Measurements from ENCODE around the gene MAL.

Gene MAL

DNA sequence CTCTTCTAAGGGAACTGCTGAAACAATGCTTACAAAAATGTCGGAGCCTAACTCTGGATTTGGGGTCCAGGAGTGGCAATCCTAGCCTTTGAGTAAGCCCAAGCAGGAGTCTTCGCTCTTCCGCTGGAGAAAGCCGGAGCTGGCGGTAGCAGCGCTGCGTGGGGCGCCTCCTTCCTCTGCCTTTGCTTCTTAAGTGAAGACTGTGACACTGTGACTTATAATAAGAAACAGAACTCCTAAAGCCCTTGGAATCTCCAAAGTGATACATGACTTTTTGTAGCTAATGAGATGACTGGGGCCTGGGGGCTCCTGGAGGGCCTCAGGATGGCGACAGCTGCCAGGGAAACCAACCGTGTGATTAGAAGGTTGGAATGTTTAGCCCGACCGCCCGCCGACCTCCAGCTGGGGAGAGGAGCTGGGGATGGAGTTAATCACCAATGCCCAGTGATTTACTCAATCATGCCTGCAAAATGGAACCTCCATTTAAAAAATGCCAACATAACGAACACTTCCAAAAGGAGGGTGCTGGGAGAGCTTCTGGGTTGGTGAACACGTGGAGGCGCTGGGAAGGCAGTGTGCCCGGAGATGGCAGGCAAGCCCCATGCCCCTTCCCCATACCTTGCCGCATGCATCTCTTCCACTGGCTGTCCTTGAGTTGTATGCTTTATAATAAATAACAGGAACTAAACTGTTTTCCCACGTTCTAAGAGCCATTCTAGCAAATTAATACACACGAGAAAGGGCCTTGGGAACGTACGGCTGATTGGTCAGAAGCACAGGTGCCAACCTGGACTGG lies 29.0 kb upstream of the MAL start:
- no peak for DNase-seq (ENCODE audit: low spot score)

DNA sequence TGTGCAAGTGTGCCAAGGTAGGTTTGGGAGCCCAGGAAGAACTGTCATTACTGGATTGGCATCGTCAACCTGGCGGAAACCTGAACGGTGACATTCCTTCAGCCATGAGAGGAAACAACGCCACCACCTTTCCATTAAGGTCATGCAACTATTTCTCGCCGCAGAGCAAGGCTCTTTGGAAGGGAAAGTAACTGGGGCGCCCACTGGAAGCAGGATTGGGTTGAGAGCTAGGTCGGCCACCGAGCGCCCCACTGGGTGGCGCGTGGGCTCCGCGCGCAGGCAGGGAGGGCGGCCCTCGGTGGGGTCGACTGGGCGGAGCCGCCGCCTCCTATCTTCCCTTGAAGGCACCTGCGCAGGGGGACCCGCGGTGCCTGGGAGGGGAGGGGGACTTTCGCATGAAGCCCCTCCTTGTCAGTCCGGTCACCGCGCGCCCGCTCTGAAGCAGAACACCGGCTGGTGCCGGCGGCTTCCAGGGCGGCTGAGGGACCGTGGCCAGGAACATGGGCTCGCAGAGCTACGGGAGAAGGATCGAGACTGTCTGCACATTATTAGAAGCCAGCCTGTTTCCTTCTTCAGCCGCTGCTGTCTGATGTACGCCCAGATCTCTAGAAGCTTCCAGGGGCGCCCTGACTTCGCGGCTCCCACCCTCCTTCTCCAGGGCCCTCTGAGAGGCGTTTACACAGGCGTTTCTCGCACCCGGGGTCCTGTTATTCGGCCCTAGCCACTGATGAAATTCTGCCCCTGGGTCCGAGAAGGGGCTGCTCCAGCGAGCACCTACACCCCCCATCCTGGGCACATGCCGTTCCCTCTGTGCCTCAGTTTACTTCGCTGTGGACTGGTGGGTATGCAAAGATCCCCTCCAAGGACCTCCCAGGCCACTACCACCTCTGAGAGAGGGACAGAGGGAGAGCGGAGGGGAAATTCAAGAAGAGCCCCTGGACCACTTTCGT lies 27.3 kb upstream of the MAL start:
- DNase-seq (ENCODE audit: low spot score) = no peak

DNA sequence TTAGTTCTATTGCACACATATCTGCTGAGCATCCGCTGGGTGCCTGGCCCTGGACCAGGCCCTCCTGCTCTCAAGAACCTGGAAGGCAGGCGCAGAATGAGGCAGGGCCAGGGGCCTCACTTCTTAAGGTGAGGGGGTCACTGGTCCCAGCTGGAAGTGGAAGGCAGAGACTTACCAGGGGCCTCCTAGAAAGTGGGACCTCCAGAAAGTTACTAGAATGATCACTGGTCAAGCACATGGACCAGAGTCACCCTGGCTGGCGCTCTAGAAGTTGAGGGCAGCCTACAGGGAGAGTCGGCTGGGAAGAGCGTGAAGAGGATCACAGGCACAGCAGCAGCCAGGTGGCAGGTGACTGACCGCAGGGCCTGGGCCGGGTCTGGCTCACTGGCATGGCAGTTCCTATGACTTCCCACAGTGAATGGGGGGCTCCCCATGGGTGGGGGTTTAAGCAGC lies 26.1 kb upstream of the MAL start:
- DNase-seq (ENCODE audit: low spot score) = no peak

DNA sequence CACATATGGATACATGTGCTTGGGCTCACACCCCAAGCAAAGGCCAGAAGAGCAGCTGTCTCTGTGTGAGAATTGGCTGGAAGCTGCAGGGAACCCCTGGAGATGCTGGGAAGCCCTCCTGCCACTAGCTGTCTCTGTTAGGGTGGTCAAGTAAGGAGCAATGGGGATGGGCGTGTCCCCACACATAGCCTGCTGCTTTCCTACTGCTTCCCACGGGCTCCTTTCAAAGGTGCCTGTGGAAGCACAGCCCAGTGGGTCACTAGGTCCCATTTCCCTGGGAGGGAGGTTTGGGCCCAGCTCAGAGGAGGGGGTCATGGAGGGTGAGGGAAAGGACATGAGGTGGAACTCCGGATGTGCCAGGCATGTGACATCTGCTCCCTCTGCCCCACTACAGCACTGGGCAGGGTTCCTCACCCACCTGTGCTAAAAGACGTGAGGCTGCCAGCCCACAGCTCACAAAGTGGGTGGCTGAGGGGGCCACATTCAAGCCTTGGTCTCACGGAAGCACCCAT lies 24.4 kb upstream of the MAL start:
- no peak for DNase-seq (ENCODE audit: low spot score)

DNA sequence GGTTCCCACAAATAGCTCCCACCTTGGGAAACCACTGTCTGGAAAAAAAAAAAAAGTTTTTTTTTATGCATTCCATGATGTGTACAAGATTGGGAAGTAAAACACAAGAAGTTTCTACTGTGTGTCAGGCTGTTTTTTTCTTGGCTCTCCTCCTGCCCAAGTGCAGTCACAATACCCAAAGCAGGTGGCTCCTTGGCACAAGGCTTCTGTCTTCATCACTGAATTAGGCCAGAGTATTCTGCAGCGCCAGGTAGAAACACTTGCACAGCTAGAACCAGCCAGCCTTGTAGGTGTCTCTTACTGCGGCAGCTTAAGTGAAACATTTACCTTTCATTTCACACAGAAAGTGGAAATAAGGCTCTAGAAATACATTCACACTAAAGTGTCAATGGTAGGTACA lies 23.8 kb upstream of the MAL start:
- DNase-seq (ENCODE audit: low spot score) = no peak

DNA sequence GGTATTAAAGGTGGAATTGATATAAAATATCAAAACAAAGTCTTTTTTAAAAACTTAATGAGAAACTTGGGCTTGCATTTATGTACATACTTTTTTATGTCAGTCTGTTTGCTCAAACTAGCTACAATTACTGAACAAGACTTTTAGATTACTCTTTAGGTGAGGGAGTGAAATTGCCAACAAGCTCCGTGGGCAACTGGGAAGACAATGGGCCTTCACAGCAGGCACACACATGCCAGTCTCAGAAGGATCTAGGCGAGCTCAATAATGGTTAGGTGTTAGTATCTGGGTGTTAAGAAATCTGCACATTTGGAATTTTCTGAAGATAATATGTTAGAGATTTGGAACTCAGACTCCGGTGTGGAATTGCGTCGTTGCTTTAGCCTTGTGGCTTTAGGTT lies 23.0 kb upstream of the MAL start:
- no peak for DNase-seq (ENCODE audit: low spot score)

DNA sequence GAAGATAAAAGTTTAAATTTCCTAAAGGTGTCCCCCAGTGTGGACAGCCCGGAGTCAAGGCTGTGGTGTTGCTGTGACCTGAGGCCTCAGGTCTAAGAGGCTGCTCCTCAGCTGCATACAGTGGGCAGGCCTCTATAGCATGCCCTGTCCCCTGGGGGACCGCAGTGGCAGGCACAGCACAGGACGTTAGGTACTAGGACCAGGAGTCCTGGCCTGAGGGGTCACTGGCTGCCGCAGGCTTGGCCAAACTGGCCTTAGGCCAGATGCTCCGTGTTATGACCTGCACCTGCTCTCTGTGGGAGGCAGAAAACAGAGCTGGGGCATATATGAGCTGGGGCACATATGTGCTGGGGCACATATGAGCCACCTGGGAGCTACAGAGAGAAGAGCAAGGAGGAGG lies 21.2 kb upstream of the MAL start:
- DNase-seq (ENCODE audit: low spot score) = no peak

DNA sequence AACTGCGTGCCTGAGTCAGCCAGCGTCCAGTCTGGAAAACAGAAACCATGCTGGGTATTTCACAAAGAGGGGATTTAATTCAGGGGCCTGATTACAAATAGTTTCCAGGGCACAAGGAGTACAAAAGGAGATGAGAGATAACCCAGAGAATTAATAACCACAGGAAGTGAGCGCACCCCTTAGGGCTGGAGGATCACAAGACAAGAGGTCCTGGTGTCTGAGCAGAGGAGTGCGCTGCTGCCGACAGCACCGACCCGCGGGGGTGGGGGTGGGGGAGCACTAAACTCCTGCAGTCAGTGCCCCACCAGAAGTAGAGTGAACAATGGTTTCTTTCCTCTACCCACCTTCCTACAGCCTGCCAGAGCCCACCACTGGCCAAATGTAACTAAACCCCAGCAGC lies 20.8 kb upstream of the MAL start:
- DNase-seq (ENCODE audit: low spot score) = no peak

DNA sequence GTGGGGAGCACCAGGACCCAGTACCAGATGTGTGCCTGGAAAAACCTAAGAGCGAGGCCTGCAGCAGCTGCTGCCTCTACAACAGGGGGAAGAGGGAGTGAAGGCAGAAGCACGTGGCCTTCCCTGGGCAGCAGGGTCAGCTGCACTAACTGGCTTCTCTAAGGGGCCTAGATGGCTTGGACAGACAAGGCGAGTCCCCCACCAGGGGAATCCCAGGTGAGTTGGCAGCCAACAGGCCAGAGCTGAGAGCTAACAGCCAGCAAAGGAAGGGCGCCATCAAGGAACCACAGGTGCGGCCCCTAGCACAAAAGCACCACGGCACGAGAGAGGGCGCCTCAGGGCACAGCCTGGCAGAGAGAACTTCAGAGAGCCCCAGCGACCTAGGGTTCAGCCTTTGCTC lies 19.8 kb upstream of the MAL start:
- no peak for DNase-seq (ENCODE audit: low spot score)

DNA sequence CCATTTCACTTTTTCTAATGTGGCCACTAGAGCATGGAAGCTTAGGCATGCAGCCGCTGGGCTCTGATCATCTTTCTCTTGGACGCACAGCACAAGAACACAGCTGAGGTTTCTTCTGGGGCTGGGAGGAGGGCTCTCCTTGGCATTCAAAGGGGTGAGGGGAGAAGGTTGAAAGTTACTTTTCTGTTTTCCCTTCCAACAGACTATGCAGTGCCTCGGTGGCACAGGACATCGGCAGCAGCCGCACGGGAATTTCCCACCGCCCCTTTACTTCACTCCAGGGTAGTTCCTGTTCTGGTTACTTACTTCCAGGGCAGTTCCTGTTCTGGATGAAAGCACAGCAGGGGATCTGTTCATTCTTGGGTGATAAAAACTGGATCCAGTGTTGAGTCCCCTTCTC lies 18.9 kb upstream of the MAL start:
- DNase-seq (ENCODE audit: low spot score) = no peak

DNA sequence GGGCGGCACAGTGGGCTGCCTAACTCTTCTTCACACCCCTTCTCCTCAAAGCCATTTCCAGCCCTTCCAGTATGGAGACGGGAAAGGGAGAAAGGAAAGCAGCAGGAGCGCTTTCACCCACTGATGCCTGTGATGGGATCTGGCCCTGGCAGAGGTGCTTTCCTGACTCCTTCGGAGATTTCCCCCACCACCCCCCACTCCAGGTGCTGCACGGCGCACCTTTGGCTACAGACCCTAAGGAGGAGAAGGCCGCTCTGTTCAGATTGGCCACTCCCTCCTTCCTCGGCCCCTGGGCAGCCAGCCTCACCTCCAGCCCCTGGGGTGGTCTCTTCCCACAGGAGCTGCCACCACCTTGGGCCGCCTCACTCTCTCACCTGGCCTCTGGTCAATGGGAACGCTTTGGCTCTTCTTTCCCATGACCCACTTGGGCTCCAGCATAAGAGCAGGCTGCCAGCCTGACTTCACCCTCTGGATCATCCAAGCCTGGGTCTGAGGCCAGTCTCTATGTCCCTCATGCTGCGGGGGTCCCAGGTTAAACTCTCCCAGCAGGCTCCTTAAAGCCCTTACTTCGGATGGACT lies 18.4 kb upstream of the MAL start:
- DNase-seq (ENCODE audit: low spot score) = no peak

DNA sequence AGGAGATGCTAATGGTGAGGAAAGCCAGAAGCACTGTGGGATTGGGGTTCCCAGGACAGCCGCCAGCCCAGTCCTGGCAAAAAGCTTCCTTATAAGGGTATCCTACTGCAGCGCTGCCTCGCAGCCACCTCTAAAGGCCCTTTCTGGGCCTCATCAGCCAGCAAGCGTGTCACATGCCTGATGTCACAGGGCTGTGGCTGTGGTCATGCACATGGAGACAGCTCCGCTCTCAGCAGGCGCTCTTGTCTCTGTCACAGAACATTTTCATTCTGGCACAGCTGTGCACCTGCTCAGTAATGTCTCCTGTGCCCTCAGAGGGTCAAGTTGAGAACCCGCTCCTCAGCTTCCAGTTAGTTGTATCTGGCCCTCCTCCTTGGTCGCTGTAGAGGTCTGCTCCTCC lies 17.7 kb upstream of the MAL start:
- no peak for DNase-seq (ENCODE audit: low spot score)

DNA sequence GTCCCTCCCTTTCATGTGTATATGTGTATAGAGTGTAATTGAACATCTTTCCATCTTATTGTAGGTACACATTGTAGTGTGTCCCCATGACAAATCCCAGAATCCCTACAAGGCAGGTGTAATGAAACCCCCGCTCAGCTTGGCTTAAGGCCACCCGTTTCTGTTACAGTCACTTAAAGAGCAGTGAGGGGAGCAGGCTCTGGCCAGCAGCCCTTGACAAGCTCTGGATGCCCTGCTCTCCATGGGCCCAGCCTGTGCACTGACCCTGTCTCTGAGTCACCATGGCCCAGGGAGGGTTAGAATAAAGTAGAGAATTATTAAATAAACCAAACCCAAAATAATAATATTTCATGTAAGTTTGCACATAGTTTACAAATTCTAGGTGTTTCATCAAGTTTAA lies 17.2 kb upstream of the MAL start:
- no peak for DNase-seq (ENCODE audit: low spot score)

DNA sequence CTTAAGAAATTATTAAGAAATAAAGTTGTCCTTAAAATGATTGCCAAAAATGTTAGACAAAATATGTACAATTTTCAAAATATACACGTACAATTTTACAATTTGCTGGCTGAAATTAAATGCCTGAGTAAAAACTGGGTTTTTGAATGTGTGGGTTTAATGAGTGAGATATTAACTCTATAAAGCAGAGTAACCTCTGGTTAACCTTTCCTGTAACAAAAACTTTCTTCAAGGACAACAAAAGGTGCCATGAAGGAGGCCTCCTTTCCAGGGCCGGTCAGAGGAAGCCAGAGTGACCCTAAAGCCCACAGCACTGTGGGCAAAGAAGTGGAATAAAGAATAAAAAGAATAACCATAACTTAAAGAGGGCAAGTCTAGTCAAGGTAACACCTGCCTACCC lies 16.5 kb upstream of the MAL start:
- DNase-seq (ENCODE audit: low spot score) = no peak

DNA sequence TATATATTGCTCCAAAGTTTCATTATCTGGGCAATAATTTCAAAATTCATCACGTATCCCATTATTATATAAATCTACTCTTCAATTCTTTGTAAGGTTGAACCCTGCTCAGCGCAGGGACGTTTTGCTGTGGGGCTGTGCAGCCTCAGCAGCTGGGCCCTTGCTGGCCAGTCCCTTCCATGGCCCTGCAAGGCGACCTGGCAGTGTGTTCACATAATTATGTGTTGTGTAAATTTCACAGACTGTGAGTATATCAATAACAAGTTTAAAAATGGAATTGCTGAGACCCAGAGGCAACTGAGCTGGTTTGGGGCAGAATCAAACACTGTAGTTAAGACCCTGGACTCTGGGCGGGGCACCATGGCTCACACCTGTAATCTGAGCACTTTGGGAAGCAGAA lies 16.1 kb upstream of the MAL start:
- no peak for DNase-seq (ENCODE audit: low spot score)

DNA sequence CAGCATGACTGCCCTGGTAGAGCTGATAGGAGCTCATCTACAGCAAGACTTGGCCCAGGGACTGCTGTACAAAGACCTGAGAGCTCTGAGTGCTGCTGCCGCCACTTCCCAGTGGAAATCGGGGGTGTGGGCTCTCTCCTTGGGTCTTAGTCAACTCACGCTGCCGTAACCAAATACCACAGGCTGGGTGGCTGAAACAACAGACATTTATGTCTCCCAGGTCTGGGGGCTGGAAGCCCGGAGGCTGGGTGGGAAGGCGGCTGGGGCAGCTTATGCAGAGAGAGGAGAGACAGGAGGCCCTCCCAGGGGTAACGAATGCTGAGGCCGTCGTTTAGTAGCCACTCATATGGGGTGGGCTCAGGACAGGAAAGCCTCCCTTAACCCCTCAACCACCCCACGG lies 15.4 kb upstream of the MAL start:
- no peak for DNase-seq (ENCODE audit: low spot score)

DNA sequence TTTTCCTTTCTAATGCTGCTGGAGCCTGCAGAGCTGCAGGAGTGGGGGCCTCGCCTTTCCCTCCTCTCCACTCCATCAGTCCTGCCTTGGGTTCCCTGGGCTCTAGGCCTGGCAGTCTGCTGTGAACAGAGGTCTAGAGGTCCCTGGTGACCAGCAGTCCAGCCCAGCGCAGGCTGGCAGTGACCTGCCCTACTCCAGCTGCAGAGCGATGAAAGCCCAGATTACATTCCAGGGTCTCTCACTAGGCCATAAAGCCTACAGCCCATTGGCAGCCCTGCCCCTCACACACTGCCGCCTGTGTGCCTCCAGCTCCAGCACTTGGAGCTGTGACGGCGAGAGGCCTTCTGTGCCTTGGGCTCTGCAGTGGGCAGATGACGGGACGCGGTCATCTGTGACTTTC lies 14.8 kb upstream of the MAL start:
- no peak for DNase-seq (ENCODE audit: low spot score)

DNA sequence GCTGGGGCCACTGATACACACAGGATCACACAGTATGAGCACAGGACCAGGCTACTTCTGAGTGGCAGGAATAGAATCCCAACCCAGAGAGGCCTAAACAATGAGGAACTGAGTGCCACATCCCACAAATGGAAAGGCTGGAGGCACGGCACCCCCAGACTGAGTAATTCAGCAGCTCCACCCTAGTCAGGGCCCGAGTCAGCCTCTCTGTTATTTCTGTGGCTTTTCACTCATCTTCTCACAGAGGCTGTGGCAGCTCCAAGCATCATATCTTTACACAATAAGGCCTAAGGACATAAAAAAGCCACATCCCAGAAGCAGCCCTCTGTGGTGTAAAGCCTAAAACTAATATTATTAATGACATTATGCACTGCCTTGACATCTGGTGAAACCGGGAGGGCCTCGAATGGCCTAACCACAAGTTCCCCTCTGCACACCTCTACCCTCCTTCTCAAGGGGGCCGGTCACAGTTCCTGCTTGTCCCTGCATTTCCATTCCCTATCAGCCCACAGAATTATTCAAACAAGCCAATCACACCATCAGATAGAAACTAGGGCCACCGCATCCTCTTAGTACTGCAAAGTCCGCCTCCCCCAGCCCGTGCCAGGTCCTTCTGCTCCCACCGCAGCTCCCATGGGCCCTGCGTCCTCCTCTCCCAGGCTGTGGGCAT lies 12.5 kb upstream of the MAL start:
- peak; percentile 40 for DNase-seq (ENCODE audit: low spot score)

DNA sequence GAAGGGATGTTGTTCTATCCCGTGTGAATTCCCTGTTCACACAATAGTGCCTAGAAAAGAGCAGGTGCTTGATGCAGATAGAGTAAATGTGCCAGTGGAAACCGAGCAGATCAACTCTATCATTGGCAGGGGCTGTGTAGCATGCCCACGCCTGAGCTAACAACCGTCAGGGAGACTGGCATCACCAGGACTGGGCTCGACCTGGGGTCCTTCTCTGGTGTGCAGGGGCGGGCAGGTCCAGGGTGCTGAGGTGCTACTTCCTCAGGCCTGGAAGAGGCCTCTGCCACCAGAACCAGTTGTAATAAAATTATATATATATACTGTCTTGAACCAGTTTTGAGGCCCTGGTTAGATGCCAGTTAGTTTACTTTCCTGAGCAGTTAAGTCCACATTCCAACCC lies 11.8 kb upstream of the MAL start:
- no peak for DNase-seq (ENCODE audit: low spot score)

DNA sequence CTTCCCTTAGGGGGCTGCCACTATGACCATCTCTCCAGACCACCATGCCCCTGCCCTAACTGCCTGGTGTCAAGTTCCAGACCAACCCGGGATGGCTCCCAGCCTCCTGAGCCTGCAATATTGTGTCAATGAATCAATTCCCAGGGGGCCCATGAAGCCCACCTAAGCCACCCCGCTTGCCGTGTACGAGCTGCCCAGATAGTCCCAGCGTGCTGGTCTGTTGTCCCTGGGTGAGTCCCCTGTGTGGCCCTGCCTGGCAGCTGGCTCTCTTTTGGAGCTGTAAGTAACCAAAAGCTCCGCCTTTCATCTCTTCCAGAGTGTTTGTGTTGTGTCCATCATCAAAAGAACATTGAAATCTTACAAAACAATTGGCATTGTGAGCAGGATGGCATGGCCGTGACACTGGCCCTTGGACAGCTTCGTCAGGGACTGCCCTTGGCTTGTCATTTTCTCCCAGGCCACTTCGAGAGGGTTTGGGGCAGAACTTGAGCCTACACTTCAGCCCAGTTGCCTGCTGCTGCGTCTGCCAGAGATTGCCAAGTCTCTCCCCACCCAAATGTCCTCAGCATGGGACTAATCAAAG lies 11.3 kb upstream of the MAL start:
- DNase-seq (ENCODE audit: low spot score) = no peak

DNA sequence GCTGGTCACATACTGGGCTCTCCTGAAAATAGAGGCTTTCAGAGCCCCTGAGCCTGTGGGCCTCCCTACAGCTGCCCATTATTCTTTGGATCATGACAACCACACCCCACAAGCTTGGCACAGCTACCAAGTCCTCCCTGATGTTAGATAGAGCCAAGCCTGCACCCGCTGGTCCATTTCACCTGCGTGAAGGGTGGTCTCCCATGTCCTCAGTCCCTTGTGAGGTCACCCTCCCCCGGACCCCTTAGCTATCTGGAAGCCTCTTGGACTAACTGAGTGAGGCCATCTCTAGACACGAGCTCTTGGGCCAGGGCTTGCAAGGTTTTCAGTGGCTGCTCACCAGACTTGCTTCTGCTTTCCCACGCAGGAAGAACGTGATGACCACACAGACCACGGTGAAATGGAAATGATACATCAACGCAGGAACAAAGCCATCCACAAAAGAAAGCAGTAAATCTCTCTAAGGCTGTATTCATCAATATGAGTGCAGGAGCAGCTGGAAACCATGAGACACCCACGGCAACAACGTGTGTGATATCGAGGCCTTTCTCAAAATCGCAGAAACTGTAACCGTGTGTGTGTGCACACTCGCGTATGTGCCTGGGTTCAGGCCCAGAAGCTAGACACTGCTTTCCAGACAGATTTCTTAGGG lies 10.1 kb upstream of the MAL start:
- DNase-seq (ENCODE audit: low spot score) = no peak

All from AG08396 (cell line).